GM12892 (cell line): ENCODE data around the gene TMEM179.

ENCODE experiments used
- POLR2A ChIP-seq: IDR thresholded peaks from 2 replicates; pipeline ENCODE4 v1.6.1; 2011; ENCODE audit warnings: low read depth, low read length, control low read depth
- POLR2AphosphoS5 ChIP-seq: IDR thresholded peaks from 2 replicates; pipeline ENCODE4 v1.6.1; 2011; ENCODE audit warnings: low read depth, low read length, control low read depth
- TAF1 ChIP-seq: IDR thresholded peaks from 2 replicates; pipeline ENCODE4 v1.6.1; 2011; ENCODE audit warnings: low read depth, mild to moderate bottlenecking, control low read depth, low read length, borderline replicate concordance

GRCh38 chr14:104563742-104564615 lies 40.6 kb downstream of the TMEM179 start:
- no peak for TF ChIP-seq TAF1
- no peak for TF ChIP-seq POLR2A
- TF ChIP-seq POLR2AphosphoS5, result no peak
